HG03442 (cell line): ENCODE data around the gene CPT1A.

Experiments used
- ATAC-seq: cut with Tn5 transposase; IDR thresholded peaks from one replicate; pipeline ENCODE4 v1.9.1; 2021; ENCODE audit warnings: mild to moderate bottlenecking, moderate library complexity; ENCODE audit not compliant: unreplicated experiment

Gene CPT1A

DNA sequence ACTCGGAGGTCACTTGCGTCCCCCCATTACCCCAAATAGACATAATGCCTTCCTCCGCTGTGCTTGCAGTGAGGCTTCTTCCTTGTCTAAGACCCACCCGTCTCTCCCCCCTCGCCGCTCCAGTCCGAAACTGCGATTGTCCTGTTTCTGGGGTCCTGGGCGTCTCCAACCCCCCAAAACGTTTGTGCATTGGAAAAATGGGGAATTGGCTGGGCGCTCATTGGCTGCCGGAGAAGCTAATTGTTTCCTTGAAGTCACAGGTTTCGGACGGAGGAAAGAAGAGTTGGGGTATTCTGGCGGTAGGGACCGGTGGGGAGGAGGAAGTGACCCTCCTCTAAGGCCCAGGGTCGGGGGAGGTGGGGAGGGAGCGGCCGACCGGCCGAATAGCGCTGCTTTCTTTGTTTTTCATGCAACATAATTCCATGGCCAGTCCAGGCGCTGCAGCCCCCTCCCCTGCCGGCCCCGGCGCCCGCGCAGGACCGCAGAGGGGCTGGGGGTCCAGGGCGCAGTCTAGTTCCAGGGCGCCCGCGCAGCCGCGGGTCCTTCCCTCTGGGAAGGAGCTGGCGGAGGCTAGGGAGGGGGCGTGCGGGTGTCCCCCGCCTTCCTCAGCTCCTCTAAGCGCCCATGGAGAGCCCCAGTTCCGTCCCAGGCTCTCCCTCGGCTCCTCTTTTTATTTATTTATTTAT, 12.7 kb upstream of the CPT1A start:
- no peak for ATAC-seq

DNA sequence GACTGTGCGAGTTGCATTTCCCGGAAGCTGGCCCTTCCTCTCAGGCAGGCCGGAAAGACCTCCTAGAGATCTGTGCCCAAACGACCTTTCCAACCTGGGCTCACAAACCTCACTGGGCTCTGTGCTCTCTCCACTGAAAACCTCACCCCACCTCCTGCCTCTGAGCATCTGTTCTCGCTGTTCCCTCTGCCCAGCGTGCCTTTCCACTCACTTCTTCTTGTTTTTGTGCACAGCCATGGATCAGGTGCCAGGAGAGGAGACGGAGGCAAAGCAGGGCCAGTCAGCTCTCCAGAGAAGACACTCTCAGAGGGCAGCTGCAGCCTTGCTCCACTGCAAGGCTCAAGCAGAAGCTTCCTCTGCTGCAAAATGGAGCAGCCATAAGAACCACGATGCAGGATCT, 10.9 kb upstream of the CPT1A start:
- ATAC-seq, result no peak

DNA sequence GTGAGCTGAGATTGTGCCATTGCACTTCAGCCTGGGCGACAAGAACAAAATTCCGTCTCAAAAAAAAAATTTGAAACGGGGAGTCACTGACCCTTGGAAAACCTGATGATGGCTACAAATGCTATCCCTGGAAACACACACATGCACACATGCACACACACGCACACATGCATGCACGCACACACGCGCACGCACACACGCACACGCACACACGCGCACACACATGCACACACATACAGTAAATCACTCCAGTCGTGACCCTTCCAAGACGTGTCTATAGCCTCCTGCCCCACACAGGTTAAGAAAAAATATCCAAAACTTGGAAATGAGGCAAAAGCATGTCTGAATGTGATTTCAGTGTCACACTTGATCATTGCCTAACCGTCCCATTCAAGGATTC, 6.7 kb upstream of the CPT1A start:
- ATAC-seq, result no peak

DNA sequence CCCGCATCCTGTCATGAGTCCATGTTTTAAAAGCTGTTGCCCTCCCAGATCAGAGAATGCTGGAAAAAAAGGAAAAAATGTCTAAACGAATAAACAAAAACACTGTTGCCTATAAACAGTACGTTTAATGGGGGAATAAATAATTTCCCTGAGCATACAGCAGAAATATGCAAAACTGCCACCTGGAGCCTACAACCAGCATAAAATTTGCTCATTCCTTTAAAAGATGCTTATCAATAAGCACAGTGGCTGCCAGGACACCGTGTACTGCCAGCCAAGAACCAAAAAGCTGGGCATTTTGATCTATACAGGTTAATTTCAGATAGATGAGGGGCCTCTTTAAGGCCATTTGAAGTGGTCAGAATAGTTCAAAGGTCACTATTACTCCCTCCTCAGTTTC, 5.7 kb upstream of the CPT1A start:
- ATAC-seq, result no peak

DNA sequence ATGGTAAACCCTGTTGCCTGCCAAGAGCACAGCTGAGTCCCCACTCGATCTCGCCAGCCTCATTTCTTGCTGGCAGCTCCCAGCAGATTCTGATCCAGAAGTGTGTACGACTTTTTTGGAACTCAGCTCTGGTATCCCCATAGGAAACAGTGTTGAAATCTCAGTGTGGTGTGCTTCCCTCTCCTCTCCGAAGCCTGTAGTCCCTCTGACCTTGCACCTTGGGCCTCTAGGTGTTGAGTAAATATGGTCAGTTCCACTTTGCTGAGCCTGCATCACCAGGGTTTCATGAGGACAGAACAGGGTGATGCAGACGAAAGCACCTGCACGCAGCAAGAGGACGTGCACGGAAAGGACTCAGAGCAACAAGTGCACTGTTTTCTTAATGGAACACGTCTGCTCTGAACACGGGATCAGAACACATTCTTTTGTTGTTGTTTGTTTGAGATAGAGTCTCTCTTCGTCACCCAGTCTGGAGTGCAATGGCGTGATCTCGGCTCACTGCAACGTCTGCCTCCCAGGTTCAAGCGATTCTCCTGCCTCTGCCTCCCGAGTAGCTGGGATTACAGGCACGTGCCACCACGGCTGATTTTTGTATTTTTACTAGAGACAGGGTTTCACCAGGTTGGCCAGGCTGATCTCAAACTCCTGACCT, 3.8 kb upstream of the CPT1A start:
- no peak for ATAC-seq

DNA sequence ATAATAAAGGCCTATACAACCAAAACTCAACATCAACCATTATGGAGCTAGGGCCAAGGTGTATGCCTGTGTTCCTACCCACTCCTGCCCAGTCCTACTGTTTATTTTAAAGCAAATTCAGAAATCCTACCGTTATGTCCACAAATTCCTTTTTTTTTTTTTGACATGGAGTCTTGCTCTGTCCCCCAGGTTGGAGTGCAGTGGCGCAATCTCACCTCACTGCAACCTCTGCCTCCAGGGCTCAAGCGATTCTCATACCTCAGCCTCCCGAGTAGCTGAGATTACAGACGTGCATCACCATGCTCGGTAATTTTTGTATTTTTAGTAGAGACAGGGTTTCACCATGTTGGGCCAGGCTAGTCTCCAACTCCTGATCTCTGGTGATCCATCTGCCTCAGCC, 3.1 kb upstream of the CPT1A start:
- ATAC-seq, result no peak

DNA sequence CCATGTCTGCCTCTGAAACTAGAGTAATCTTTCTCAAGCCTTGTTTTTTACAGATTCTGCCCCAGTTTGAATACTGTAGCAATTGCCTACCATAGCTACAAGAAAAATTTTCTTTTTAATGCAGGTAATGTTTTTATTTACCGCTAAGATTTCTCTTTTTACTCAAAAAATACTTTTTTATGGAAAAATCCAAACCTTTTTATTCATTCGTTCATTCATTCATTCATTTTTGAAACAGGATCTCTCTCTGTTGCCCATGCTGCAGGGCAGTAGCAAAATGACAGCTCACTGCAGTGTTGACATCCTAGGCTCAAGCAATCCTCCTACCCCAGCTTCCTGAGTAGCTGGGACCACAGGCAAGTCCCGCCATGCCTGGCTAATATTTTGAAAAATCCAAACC, 2.7 kb upstream of the CPT1A start:
- no peak for ATAC-seq

DNA sequence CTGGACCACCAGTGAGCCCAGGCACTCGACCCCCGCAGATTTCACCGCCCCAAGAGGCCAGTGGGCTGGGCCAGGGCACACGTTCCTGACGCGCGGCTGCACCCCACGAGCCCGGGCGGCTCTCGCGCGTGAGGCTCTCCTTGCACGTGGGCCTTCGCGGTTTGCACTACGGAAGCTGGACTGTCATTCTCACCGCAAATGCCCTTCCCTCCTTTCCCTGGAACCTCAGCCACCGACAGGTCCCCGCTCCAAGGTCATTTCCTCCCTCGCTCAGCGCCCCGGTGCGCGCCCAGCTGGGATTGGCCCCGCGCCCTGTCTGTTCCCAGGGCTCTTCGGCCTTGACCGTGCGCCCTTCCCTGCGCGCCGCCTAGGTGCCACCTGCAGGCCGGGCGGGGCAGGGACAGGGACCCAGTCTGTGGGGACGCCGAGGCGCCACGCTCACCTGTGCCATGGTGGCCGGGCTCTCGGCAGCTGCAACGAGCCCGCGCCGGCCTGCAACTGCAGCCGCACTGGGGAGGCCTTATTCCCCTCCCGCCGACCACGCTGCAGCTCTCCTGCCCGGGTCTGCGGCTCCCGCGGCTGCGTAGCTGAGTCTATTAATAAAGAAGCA, 2.1 kb upstream of the CPT1A start:
- no peak for ATAC-seq

DNA sequence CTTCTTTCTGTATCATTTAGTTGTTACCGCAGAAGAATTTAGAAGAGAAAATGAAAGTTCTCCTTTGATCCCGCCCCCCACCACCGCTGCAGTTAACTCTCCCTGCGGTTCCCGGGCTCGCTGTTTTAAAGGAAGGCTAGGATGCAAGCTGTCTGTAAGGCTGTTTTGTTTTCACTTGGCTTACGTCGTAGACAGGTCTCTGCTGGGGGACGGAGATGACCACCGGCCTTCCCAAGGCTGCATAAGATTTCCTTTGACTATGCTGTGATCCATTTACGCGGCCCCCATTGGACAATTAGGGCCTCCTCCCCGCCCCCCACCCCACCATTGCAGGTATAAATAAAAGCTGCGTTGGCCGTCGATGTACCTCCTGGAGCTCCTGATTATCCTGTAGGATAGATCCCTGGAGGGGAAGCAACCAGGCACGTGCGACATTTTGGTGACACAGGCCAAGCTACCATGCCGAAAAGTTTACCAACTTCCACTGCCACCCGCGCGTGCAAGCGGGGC, 1.4 kb upstream of the CPT1A start:
- ATAC-seq, result no peak

DNA sequence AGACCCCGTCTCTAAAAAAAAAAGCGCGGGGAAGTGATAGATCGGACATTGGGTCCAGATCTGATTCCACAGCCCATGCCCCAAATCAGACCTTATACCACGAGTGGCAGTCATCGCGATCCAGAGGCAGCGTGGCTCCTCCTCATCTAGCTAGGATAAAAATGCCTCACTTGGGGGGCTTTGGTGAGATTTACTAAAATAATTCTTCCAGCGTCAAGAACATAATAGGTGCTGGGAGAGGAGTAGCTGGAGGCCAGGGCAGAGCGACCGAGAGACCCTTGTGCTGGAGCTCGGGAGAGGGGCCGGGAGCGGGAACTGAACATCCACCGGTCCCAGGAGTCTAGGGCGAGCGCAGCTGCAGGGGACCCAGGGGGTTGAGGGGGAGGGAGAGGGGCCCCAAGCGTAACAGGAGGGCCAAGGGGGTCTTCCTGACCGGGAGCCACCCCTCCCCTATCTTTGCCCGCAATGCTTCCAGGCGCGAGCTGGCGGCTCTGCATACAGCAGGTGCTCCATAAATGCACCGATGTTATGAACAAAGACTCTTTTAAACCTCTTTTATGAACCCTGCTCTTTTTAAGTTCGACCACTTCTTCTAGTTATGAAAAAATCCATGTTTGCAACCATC, 823 bp upstream of the CPT1A start:
- ATAC-seq, result no peak

DNA sequence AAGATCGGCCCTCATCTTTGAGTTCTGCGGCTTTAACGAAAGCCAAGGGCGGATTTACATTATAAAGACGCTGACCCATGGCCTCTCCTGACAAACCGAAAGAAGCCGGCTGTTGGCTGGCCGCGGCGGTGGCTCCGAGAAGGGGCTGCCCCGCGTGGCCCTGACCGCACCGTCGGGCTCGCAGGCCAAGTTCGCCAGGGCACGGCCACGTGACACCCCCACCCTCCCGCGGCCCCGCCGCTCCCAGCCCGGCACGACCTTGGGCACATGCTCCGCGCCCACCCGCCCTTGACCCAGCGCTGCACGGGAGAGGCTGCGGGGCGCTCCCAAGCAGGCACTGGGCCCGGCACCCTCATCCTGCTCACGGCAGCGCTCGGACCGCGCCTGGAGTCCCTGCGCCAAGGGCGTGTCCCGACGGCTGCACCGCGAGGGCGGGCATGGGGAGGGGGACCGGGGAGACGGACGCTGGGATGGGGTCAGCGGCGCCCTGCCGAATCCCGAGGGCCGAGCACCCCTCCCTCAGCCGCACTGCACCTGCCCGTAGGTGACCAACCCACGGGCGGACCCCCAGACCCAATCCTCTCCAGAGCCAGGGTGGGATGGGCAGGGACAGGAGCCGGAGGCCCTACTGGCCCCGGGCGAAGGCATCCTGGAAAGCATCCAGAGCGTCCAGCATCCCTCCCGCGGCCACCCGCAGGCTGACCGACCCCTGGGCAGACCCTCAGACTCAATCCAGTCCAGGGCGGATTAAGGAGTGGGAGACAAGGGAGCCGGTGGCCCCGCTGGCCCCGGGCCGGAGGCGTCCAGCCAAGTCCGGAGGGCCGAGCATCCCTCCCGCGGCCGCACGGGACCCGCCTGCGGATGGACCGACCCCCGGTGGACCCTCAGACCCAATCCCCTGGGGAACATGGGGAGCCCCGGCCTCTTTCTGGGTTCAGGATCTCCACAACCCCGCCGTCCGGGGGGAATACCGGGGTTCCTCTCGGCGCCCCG, 759 bp downstream of the CPT1A start:
- no peak for ATAC-seq

DNA sequence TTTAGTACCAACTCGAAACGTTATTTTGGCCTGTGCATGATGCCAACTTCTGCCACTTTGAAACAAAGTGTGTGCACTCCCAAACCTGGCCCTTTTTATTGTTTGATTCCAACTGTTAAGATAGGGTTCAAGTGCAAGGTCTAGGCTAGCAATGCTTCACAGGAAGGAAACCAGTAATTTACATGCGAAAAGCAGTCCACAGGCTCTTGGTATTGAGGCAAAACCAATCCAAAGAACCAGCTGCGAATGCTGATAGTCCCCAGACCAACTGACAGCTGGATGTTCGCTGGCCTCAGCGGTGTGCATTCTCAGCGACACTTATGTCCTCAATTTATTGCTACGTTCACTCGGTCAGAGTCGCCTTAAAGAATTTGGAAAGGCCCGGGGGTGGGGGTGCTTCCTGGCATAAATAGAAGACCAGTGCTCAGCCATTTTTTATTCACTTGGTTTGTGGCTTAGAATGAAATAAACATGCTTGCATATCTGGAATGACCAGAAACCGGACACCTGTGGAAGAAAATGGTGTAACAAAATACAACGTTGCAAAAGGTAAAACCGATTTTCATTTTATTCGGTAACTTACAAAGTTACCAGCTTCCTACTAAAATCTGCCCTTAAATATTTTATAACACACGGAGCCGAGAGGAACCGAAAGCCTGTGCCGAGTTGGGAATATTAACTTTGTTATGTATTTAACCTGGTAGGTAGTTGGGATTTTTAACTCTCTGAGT, 1.6 kb downstream of the CPT1A start:
- ATAC-seq, result no peak

DNA sequence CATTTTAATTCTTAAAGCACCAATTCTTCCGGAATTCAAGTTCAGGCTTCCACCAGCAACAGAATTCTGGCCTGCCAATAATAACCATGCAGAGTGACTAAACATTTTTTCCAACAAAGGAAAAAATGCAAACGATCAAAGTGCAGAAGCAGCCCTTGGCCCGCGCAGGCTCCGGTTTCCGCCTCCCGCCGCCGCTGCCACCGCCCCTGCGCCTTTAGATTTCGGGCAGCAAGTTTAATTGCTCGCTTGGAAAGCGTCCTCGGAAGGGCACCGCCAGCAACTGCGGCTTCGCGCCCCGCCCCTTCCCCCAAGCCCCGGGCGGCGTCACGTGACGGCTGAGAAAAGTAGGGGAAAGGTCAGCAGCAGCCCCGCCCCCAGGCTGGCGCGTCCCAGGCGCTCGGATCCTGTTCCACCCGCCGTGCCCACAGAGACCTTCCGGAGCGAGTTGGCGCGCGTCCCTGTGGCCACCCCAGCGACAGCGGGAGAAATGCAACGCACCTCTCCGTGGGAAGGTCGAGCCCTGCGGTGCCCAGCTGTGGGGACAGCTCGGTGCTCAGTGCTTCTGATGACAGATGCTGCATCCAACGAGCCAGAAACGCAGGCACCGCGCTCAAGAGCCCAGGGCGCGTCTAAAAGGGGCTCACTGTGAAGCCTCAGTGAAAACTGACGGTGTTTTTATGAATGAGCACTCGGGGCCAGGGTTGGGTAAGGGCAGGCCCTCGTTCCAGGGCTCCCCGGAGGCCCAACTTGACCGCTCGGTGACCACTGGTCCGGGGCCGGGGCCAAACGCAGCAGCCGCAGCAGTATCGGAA, 2.5 kb downstream of the CPT1A start:
- no peak for ATAC-seq

DNA sequence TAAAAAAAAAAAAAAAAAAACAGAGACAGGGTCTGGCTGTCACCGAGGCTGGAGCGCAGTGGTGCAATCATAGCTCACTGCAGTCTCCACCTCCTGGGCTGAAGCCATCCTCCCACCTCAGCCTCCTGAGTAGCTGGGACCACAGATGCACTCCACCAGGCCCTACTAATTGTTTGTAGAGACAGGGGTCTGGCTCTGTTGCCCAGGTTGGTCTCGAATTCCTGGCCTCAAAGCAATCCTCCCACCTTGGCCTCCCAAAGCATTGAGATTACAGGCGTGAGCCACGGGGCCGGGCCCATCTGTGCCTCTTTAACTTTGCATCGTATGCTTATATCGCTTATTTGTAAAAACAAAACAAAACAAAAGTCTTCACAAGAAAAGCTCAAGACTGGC, 3.1 kb downstream of the CPT1A start:
- ATAC-seq, result no peak

DNA sequence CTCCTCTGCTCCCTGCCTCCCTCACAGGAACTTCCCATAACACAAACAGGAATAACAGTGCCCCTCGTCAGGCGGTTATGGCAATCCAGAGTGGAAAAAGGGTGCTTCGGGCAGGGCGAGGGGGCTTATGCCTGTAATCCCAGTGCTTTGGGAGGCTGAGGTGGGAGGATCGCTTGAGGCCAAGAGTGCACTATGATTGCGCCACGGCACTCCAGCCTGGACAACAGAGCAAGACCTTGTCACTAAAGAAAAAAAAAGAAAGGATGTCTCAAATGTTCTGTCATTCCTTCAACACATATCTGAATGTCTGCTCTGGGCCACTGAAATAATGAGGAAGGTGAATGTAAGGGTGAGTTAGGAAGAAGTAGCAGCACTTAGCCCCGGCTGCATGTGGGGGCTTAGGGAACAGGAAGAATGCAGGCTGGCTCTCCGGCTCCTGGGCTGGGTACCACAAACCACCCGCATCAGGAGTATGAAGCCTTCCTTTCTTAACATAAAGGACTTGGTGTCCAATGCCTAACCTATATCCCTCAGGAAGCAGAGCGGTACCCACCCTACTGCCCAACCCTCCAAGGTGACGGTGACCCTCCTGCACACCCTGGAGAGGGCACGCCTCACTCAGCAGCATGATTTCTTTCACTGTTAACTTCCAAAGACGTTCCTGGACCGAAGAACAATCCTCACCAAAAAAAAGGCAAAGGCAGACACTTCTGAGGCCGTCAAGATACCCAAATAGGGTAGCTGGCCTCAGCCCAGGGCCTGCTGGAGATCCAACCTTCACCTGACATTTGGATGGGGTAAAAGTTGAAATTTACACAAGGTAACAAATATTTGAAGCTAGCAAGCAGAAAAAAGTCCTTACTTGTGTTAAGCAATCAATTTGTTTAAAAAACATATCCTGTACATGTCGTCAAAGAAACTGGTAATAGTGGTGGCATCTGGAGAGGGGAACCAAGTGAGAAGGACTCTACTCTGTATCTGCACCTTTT, 3.8 kb downstream of the CPT1A start:
- ATAC-seq, result no peak

DNA sequence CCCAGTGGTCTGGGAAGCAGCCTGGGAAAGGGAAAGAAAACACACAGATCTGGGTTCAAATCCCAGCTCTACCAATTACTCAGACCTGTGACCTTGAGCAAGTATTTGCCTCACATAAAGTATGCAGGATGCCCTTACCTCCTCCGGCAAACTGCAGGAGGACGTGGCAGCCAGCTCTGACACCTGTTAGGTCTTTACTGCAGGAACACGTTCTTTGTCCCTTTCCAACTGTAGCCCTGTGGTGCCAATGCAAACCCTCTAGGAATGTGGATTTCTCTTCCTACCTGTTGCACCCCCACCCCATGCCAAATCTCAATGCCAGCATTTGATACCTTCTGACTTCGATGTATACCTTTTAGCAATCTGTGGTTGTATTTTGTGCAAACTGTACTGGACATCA, 6.0 kb downstream of the CPT1A start:
- ATAC-seq, result no peak

DNA sequence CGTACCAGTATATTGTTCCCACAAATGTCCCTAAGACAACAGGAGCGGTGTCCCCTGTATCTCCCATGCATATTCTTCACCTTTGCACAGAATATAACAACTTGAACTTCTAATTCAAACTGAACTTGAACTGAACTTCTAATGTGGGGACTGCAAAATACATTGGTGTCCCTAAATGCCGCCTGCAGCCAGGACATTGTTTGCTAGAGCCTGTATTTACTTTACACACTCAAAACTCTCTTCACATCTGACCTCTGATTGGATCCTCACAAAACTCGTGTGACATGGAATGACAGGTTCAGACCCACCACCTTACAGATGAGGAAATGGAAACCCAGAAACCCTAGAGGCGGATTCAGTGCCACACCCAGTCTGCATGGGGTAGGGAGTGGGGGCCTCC, 6.4 kb downstream of the CPT1A start:
- no peak for ATAC-seq
